K562 (cell line): ENCODE results near the gene BOD1L2. TPM values are rescaled to one million over a fixed set of nuclear protein-coding genes. Genes with fewer than 3 reads are reported as not detected.

ENCODE experiments used
- BCL6 ChIP-seq: fragments of 250-450 bp; sonication (Bioruptor Pico); IDR thresholded peaks from 2 replicates; pipeline ENCODE4 v1.4.0; 2020
- BHLHE40 ChIP-seq: IDR thresholded peaks from 2 replicates; pipeline ENCODE4 v1.6.1; 2011; ENCODE audit warnings: low read length, improper control_type of control experiment
- CBFA2T2 ChIP-seq: fragments of 450-650 bp; conservative IDR thresholded peaks from 2 replicates; pipeline ENCODE4 v1.6.1; 2017; ENCODE audit warnings: mild to moderate bottlenecking
- DNMT1 ChIP-seq: fragments of 450-650 bp; IDR thresholded peaks from 2 replicates; pipeline ENCODE4 v1.6.1; 2016; ENCODE audit warnings: antibody characterized with exemption, mild to moderate bottlenecking
- ESRRA ChIP-seq: fragments of 450-650 bp; IDR thresholded peaks from 2 replicates; pipeline ENCODE4 v1.6.1; 2014; ENCODE audit warnings: low read depth, mild to moderate bottlenecking, moderate library complexity, borderline replicate concordance
- HDGF ChIP-seq: fragments of 450-650 bp; IDR thresholded peaks from 2 replicates; pipeline ENCODE4 v1.6.1; 2016
- KDM5B ChIP-seq: fragments of 200-600 bp; sonication (generic); IDR thresholded peaks from 2 replicates; pipeline ENCODE4 v1.6.1; 2012; ENCODE audit warnings: low read depth, mild to moderate bottlenecking, moderate library complexity, low read length, control low read depth, inconsistent platforms; ENCODE audit not compliant: insufficient replicate concordance
- LCOR ChIP-seq: sonication (generic); formaldehyde crosslinking; IDR thresholded peaks from 2 replicates; pipeline ENCODE4 v1.8.0; 2022; ENCODE audit warnings: mild to moderate bottlenecking, missing genetic modification reagents
- MCM5 ChIP-seq: fragments of 450-650 bp; IDR thresholded peaks from 2 replicates; pipeline ENCODE4 v1.6.1; 2016; ENCODE audit warnings: low read depth
- MEF2D ChIP-seq: conservative IDR thresholded peaks from 2 replicates; pipeline ENCODE4 v1.6.1; 2016; ENCODE audit warnings: low read depth, missing genetic modification characterization, missing compliant biosample characterization
- NFIC ChIP-seq: fragments of 450-650 bp; IDR thresholded peaks from 2 replicates; pipeline ENCODE4 v1.6.1; 2017; ENCODE audit warnings: mild to moderate bottlenecking, inconsistent platforms
- PHTF2 ChIP-seq: fragments of 250-450 bp; sonication (Bioruptor Pico); IDR thresholded peaks from 2 replicates; pipeline ENCODE4 v1.5.0; 2021; ENCODE audit warnings: mild to moderate bottlenecking
- RBFOX2 ChIP-seq: fragments of 200-400 bp; formaldehyde crosslinking; IDR thresholded peaks from 2 replicates; pipeline ENCODE4 v1.6.1; 2017; ENCODE audit warnings: low read depth, mild to moderate bottlenecking, low read length, moderate library complexity
- RFX5 ChIP-seq: IDR thresholded peaks from 2 replicates; pipeline ENCODE4 v1.6.1; 2011; ENCODE audit warnings: low read depth, mild to moderate bottlenecking, improper control_type of control experiment, low read length
- SREBF2 ChIP-seq: sonication (generic); formaldehyde crosslinking; IDR thresholded peaks from 2 replicates; pipeline ENCODE4 v1.4.0; 2020; ENCODE audit warnings: mild to moderate bottlenecking, missing genetic modification reagents
- TARDBP ChIP-seq: fragments of 450-650 bp; IDR thresholded peaks from 2 replicates; pipeline ENCODE4 v1.6.1; 2016
- ZNF224 ChIP-seq: sonication (generic); formaldehyde crosslinking; IDR thresholded peaks from 2 replicates; pipeline ENCODE4 v1.8.0; 2022; ENCODE audit warnings: mild to moderate bottlenecking, missing genetic modification reagents
- ZNF274 ChIP-seq: IDR thresholded peaks from 2 replicates; pipeline ENCODE4 v1.6.1; 2011; ENCODE audit warnings: low read depth, mild to moderate bottlenecking, low read length, moderate library complexity, borderline replicate concordance
- ZNF354B ChIP-seq: fragments of 250-450 bp; sonication (Bioruptor Pico); IDR thresholded peaks from 2 replicates; pipeline ENCODE4 v1.4.0; 2020
- ZNF583 ChIP-seq: fragments of 250-450 bp; sonication (Bioruptor Pico); IDR thresholded peaks from 2 replicates; pipeline ENCODE4 v1.4.0; 2020
- ZNF589 ChIP-seq: fragments of 200-800 bp; sonication (Bioruptor generic); IDR thresholded peaks from 2 replicates; pipeline ENCODE4 v1.6.1; 2016; ENCODE audit warnings: low read depth, missing genetic modification characterization, missing compliant biosample characterization
- ZNF785 ChIP-seq: fragments of 250-450 bp; sonication (Bioruptor Pico); IDR thresholded peaks from 2 replicates; pipeline ENCODE4 v1.4.0; 2020; ENCODE audit warnings: mild to moderate bottlenecking
- polyA plus RNA-seq, 8 experiments: library from polyadenylated mRNA; depleted of rRNA in 4 of 8; stranded (reverse) in 5 of 8; unstranded in 3 of 8; fragments of >200 nt; fragmentation: Nextera tagmentation in 2 of 8; fragmentation: Illumina TruSeq in 1 of 8; extraction: Ambion mirVana in 2 of 8; extraction: Trizol in 1 of 8; gene quantifications; 2 replicates each; pipeline versions ENCODE4 v1.2.1 to v1.2.3, GENCODE V29; 2011 to 2014; ENCODE audit warnings: inconsistent platforms in 1 of 8, missing spikeins in 1 of 8
- total RNA-seq, 7 experiments: library from RNA; depleted of rRNA in 6 of 7; stranded (reverse); fragments of >200 nt in 6 of 7; fragmentation: Illumina TruSeq in 2 of 7; extraction: Trizol in 2 of 7; gene quantifications; 2 replicates each; pipeline versions ENCODE4 v1.2.1 to v1.2.3, GENCODE V29; 2011 to 2021; ENCODE audit warnings: low replicate concordance in 1 of 7
- TF ChIP-seq, protein P1 (sequence below): fragments of 450-650 bp; conservative IDR thresholded peaks from 2 replicates; pipeline ENCODE4 v1.6.1; 2016; ENCODE audit warnings: missing genetic modification characterization, low read depth, mild to moderate bottlenecking, missing compliant biosample characterization, moderate library complexity
- TF ChIP-seq, protein P2 (sequence below): fragments of 450-650 bp; IDR thresholded peaks from 2 replicates; pipeline ENCODE4 v1.6.1; 2016; ENCODE audit warnings: low read depth, mild to moderate bottlenecking, moderate library complexity
- TF ChIP-seq, protein P3 (sequence below): sonication (generic); formaldehyde crosslinking; IDR thresholded peaks from 2 replicates; pipeline ENCODE4 v1.8.0; 2022; ENCODE audit warnings: mild to moderate bottlenecking, missing genetic modification reagents

BOD1L2 gene
- total and polyA plus RNA-seq, 9 of the 15 experiments (the other 6 are each of a cell fraction or from before 2014, with no cell fraction given): 0.03 TPM; not detected in 8

DNA sequence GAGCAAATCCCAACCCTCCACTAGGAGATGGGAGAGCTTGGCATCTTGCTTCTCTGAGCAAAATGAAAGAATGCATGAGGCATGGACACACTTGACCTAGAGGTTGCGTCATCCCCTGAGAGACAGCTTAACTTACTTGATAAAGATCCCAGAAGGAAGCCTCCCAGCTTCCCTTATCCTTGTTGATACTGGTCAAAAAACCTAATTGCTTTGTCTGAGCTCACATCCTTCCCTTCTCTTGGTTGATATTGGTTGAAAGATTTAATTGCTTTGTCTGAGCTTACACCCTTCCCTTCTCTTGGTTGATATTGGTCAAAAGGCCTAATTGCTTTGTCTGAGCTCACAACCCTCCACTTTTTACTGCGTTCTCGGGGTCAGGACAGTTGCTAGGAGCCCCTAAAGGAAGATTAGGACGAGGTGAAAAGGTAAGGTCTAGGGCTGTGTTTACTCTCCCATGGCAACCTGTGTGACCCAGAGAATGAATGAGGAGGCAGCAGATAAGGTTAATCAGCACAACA, 12.2 kb upstream of the BOD1L2 start (continued):
- TF ChIP-seq BCL6 (CRISPR knock-in tag): no peak
- TF ChIP-seq, protein P1, sequence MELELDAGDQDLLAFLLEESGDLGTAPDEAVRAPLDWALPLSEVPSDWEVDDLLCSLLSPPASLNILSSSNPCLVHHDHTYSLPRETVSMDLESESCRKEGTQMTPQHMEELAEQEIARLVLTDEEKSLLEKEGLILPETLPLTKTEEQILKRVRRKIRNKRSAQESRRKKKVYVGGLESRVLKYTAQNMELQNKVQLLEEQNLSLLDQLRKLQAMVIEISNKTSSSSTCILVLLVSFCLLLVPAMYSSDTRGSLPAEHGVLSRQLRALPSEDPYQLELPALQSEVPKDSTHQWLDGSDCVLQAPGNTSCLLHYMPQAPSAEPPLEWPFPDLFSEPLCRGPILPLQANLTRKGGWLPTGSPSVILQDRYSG (tag): no peak
- no peak for TF ChIP-seq MEF2D (tag)
- TF ChIP-seq, protein P2, sequence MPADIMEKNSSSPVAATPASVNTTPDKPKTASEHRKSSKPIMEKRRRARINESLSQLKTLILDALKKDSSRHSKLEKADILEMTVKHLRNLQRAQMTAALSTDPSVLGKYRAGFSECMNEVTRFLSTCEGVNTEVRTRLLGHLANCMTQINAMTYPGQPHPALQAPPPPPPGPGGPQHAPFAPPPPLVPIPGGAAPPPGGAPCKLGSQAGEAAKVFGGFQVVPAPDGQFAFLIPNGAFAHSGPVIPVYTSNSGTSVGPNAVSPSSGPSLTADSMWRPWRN: peak; percentile 49; the same call in 1 of the 2 replicates
- TF ChIP-seq ZNF354B: no peak
- TF ChIP-seq MCM5: no peak
- 0 out of 2 replicates have a peak, but pooled peaks have one; percentile 26 for TF ChIP-seq ZNF589
- no peak for TF ChIP-seq ZNF224 (CRISPR knock-in tag)
- no peak for TF ChIP-seq BHLHE40
- TF ChIP-seq TARDBP: no peak
- no peak for TF ChIP-seq SREBF2 (CRISPR knock-in tag)
- TF ChIP-seq RFX5: no peak
- TF ChIP-seq, protein P3, sequence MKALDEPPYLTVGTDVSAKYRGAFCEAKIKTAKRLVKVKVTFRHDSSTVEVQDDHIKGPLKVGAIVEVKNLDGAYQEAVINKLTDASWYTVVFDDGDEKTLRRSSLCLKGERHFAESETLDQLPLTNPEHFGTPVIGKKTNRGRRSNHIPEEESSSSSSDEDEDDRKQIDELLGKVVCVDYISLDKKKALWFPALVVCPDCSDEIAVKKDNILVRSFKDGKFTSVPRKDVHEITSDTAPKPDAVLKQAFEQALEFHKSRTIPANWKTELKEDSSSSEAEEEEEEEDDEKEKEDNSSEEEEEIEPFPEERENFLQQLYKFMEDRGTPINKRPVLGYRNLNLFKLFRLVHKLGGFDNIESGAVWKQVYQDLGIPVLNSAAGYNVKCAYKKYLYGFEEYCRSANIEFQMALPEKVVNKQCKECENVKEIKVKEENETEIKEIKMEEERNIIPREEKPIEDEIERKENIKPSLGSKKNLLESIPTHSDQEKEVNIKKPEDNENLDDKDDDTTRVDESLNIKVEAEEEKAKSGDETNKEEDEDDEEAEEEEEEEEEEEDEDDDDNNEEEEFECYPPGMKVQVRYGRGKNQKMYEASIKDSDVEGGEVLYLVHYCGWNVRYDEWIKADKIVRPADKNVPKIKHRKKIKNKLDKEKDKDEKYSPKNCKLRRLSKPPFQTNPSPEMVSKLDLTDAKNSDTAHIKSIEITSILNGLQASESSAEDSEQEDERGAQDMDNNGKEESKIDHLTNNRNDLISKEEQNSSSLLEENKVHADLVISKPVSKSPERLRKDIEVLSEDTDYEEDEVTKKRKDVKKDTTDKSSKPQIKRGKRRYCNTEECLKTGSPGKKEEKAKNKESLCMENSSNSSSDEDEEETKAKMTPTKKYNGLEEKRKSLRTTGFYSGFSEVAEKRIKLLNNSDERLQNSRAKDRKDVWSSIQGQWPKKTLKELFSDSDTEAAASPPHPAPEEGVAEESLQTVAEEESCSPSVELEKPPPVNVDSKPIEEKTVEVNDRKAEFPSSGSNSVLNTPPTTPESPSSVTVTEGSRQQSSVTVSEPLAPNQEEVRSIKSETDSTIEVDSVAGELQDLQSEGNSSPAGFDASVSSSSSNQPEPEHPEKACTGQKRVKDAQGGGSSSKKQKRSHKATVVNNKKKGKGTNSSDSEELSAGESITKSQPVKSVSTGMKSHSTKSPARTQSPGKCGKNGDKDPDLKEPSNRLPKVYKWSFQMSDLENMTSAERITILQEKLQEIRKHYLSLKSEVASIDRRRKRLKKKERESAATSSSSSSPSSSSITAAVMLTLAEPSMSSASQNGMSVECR (CRISPR knock-in tag): no peak
- no peak for TF ChIP-seq ZNF583 (CRISPR knock-in tag)
- no peak for TF ChIP-seq RBFOX2
- no peak for TF ChIP-seq ZNF785 (CRISPR knock-in tag)
- TF ChIP-seq LCOR: no peak
- peak; percentile 43; the same call in 1 of the 2 replicates for TF ChIP-seq ESRRA
- TF ChIP-seq NFIC: no peak
- no peak for TF ChIP-seq PHTF2 (CRISPR knock-in tag)
- no peak for TF ChIP-seq ZNF274
- no peak for TF ChIP-seq DNMT1
- no peak for TF ChIP-seq KDM5B
- TF ChIP-seq HDGF: no peak
- TF ChIP-seq CBFA2T2: no peak
